Measurements from ENCODE around the gene MPL. TPM values are rescaled to one million over a fixed set of nuclear protein-coding genes. Genes with fewer than 3 reads are reported as not detected.

MPL gene
- total RNA-seq (not detected), total RNA-seq (0 to 1.0 (median 0.06) reads per million in 172 experiments)
- polyA plus RNA-seq (2013, experiment 1 of 2): 0.10 TPM
- polyA plus RNA-seq (2013, experiment 2 of 2): 0.07 TPM

DNA sequence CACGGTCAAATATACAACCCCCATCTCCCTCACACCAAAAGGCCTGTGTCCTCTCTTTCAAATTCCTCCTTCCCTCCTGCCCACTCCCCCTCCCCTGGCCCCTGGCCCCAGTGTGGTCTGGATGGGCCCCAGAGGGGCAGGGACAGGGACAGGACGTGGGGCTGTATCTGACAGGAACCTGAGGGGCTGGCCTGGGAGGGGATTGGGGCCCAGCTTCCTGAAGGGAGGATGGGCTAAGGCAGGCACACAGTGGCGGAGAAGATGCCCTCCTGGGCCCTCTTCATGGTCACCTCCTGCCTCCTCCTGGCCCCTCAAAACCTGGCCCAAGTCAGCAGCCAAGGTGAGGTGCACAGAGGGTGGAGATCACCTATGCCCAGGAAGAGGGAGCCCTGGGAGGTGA, at the start of gene MPL:
Gene MPL, plus strand, starts transcription at position 231 of the 400 bp plus-strand sequence. Its CDS starts 31 bp downstream, at position 262.
- no peaks in the 10 kb centered on the region for H3K9me3 ChIP-seq (ENCODE audit: control insufficient read depth in 1 of 2, insufficient read depth in 1 of 2, low read length in 2 of 2)
- Mint-ChIP-seq H3K4me3 (no peak within 1 kb of the TSS), H3K9me3 (no peaks in the 10 kb centered on the region), H3K27me3 (no peaks in the 10 kb centered on the region), H3K4me1 (ENCODE audit: low read depth) (no peaks in the 10 kb centered on the region), H3K27ac (no peak within 1 kb of the TSS), H3K36me3 (ENCODE audit: low read depth) (no peaks in the 10 kb centered on the region)
- no peaks in the 10 kb centered on the region for H3K4me1 ChIP-seq (ENCODE audit: insufficient read depth, low read length)
- CTCF ChIA-PET: no interaction called here
- no peaks in the 10 kb centered on the region for H3K36me3 ChIP-seq (ENCODE audit: insufficient read depth, low read length)
- DNase-seq (no peak), ATAC-seq (ENCODE audit: poor library complexity) (no peak)
- no peak for TF ChIP-seq CTCF (IDR thresholded peaks at IDR 0.05)
- H3K27me3 ChIP-seq (ENCODE audit: control insufficient read depth in 1 of 2, insufficient read depth in 2 of 2, low read length in 2 of 2): no peaks in the 10 kb centered on the region
- intact Hi-C loops (cut with DNase I, micrococcal nuclease): no loop called here
- POLR2A ChIA-PET: interaction anchor here (1.1 kb wide), 1 partner anchor 10 kb away, joined by 3 read pairs; no protein-coding TSS in a partner anchor
- H3K4me3 ChIP-seq (ENCODE audit: low read length): no peak within 1 kb of the TSS
- no peak within 1 kb of the TSS for H3K27ac ChIP-seq (ENCODE audit: low read depth in 1 of 2, low read length in 2 of 2)

GRCh38 chr1:43288058-43288784, 49.4 kb upstream of the MPL start:
- Histone ChIP-seq H3K4me3 (ENCODE audit: low read length) (no peak overlapping the region), H3K9me3 (ENCODE audit: control insufficient read depth in 1 of 2, insufficient read depth in 1 of 2, low read length in 2 of 2) (no peaks in the 10 kb centered on the region), H3K4me1 (ENCODE audit: insufficient read depth, low read length) (no peaks in the 10 kb centered on the region), H3K27me3 (ENCODE audit: control insufficient read depth in 1 of 2, insufficient read depth in 2 of 2, low read length in 2 of 2) (no peaks in the 10 kb centered on the region), H3K36me3 (ENCODE audit: insufficient read depth, low read length) (no peaks in the 10 kb centered on the region), H3K27ac (ENCODE audit: low read depth in 1 of 2, low read length in 2 of 2) (no peak overlapping the region)
- no peak overlapping the region for H3K27ac Mint-ChIP-seq
- peaks cover 1% of the 10 kb centered on the region for H3K4me1 Mint-ChIP-seq (ENCODE audit: low read depth)
- no peak for TF ChIP-seq CTCF (IDR thresholded peaks at IDR 0.05)
- DNase-seq (no peak), ATAC-seq (ENCODE audit: poor library complexity) (no peak)
- H3K36me3 Mint-ChIP-seq (ENCODE audit: low read depth): no peaks in the 10 kb centered on the region
- H3K27me3 Mint-ChIP-seq: peaks cover 4% of the 10 kb centered on the region
- intact Hi-C loops (cut with DNase I, micrococcal nuclease): no loop called here
- H3K4me3 Mint-ChIP-seq: no peak overlapping the region
- no peaks in the 10 kb centered on the region for H3K9me3 Mint-ChIP-seq
- ChIA-PET CTCF (no interaction called here), POLR2A (no interaction called here)

DNA sequence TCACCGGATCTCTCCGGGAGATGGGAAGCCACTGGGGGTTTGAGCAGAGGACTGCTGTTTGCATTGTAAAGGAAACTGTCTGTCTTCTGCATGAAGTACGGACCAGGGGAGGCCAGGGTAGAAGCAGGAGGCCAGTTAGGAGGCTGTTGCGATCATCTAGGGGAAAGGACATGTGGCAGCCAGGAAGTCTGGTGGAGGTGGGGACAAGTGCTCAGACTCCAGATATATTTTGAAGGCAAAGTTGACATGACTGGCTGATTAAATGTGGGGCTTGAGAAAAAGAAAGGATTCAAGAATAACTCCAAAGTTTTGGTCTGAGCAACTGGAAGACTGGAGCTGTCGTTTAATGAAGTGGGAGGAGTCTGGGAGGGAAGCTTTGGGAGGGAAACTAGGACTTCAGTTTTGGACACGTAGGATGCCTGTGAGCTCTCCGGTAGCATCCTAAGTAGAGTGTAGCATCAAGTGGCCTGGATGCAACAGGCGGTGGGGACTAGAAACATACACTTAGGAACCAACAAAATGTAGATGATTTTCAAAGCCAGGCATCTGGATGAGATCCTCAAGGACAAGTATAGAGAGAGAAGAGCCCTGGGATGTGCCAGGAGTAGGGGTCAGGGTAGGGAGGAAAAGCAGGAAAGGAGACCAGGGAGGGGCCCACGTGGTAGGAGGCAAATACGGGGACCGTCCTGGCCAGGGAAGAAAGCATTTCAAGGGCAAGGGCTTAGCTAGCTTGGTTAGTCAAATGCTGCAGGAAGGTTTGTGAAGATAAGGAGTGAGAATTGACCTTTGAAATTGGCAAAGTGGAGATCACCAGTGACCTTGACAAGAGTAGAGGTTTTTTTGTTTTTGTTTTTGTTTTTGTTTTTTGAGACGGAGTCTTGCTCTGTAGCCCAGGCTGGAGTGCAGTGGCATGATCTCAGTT, 48.6 kb upstream of the MPL start:
- TF ChIP-seq CTCF (IDR thresholded peaks at IDR 0.05): no peak
- no peaks in the 10 kb centered on the region for H3K9me3 Mint-ChIP-seq
- H3K4me1 Mint-ChIP-seq (ENCODE audit: low read depth): peaks cover 3% of the 10 kb centered on the region
- Histone ChIP-seq H3K4me1 (ENCODE audit: insufficient read depth, low read length) (peaks cover under 1% of the 10 kb centered on the region), H3K27me3 (ENCODE audit: control insufficient read depth in 1 of 2, insufficient read depth in 2 of 2, low read length in 2 of 2) (no peaks in the 10 kb centered on the region), H3K36me3 (ENCODE audit: insufficient read depth, low read length) (no peaks in the 10 kb centered on the region), H3K9me3 (ENCODE audit: control insufficient read depth in 1 of 2, insufficient read depth in 1 of 2, low read length in 2 of 2) (no peaks in the 10 kb centered on the region), H3K27ac (ENCODE audit: low read depth in 1 of 2, low read length in 2 of 2) (no peak overlapping the region), H3K4me3 (ENCODE audit: low read length) (no peak overlapping the region)
- ChIA-PET POLR2A (no interaction called here), CTCF (no interaction called here)
- no peak for ATAC-seq (ENCODE audit: poor library complexity)
- intact Hi-C loops (cut with DNase I, micrococcal nuclease): no loop called here
- H3K27ac Mint-ChIP-seq: no peak overlapping the region
- H3K36me3 Mint-ChIP-seq (ENCODE audit: low read depth): no peaks in the 10 kb centered on the region
- no peak overlapping the region for H3K4me3 Mint-ChIP-seq
- no peak for DNase-seq
- H3K27me3 Mint-ChIP-seq: peaks cover 4% of the 10 kb centered on the region
